IPS-NIHi7 (cell line): Measurements from ENCODE around the gene TEX13D.
"Not testable (repeated sequence)": the region's sequence is repeated elsewhere in the genome, so short reads cannot be mapped to it uniquely, and the experiment has no call there.

ENCODE experiments used
- DNase-seq: peaks from one replicate; pipeline ENCODE4 v3.0.0; 2012; ENCODE audit warnings: mixed read lengths; ENCODE audit errors: extremely low spot score

TEX13D gene

GRCh38 chrX:124332481-124333424 is at the start of gene TEX13D:
Gene TEX13D (plus strand): TSS chrX:124332660. CDS start chrX:124332918, 258 bp downstream.
- no peak for DNase-seq

- DNase-seq, result peak; percentile 25
These were observed 43.0 kb upstream of the TEX13D start for GRCh38 chrX:124289443-124289842.

GRCh38 chrX:124293810-124294209 is 38.6 kb upstream of the TEX13D start:
- DNase-seq, result no peak

GRCh38 chrX:124299323-124299722 is 33.1 kb upstream of the TEX13D start:
- not testable (repeated sequence) for DNase-seq

- no peak for DNase-seq
These were observed 32.1 kb upstream of the TEX13D start for GRCh38 chrX:124300405-124300804.

- DNase-seq, result no peak
These were observed 25.1 kb upstream of the TEX13D start for GRCh38 chrX:124307253-124307907.

- no peak for DNase-seq
These were observed 6.7 kb upstream of the TEX13D start for GRCh38 chrX:124325732-124326131.

GRCh38 chrX:124328765-124329164 is 3.7 kb upstream of the TEX13D start:
- no peak for DNase-seq

- DNase-seq, result no peak
These were observed 1.4 kb downstream of the TEX13D start for GRCh38 chrX:124333862-124334261.

GRCh38 chrX:124334555-124334954 is 2.1 kb downstream of the TEX13D start:
- not testable (repeated sequence) for DNase-seq

- DNase-seq, result no peak
These were observed 3.1 kb downstream of the TEX13D start for GRCh38 chrX:124335598-124335997.

- no peak for DNase-seq
These were observed 5.5 kb downstream of the TEX13D start for GRCh38 chrX:124337916-124338315.

GRCh38 chrX:124338733-124339514 is 6.5 kb downstream of the TEX13D start:
- DNase-seq, result no peak

GRCh38 chrX:124341396-124342132 is 9.1 kb downstream of the TEX13D start:
- no peak for DNase-seq

GRCh38 chrX:124342174-124342867 is 9.9 kb downstream of the TEX13D start:
- no peak for DNase-seq

GRCh38 chrX:124343016-124343415 is 10.6 kb downstream of the TEX13D start:
- no peak for DNase-seq

- no peak for DNase-seq
These were observed 11.8 kb downstream of the TEX13D start for GRCh38 chrX:124344246-124344645.

- DNase-seq, result no peak
These were observed 13.8 kb downstream of the TEX13D start, which contains the start of gene SH2D1A for GRCh38 chrX:124346117-124346876. Gene SH2D1A (plus strand): TSS chrX:124346563. CDS start chrX:124346643, 80 bp downstream.

- no peak for DNase-seq
These were observed 14.4 kb downstream of the TEX13D start for GRCh38 chrX:124346877-124347241.

- no peak for DNase-seq
These were observed 14.8 kb downstream of the TEX13D start for GRCh38 chrX:124347242-124347641.
